ENCODE data around the gene PRKAG1. TPM values are rescaled to one million over a fixed set of nuclear protein-coding genes. Genes with fewer than 3 reads are reported as not detected.

PRKAG1 gene
- total RNA-seq, 2 donors from 2014 or later = 47.1 to 62.7 TPM

- Mint-ChIP-seq H3K27ac (no peak overlapping the region), H3K9me3 (no peaks in the 10 kb centered on the region), H3K4me1 (peaks cover 17% of the 10 kb centered on the region), H3K4me3 (no peak overlapping the region), H3K27me3 (peaks cover 15% of the 10 kb centered on the region), H3K36me3 (ENCODE audit: low read depth) (no peaks in the 10 kb centered on the region)
- no peak for ATAC-seq (replicated peaks)
Measured at GRCh38 chr12:48968467-48968866, 50.1 kb downstream of the PRKAG1 start.

- Mint-ChIP-seq H3K27ac (no peak overlapping the region), H3K4me1 (peaks cover 17% of the 10 kb centered on the region), H3K9me3 (no peaks in the 10 kb centered on the region), H3K27me3 (peaks cover 14% of the 10 kb centered on the region), H3K4me3 (no peak overlapping the region), H3K36me3 (ENCODE audit: low read depth) (no peaks in the 10 kb centered on the region)
- ATAC-seq (replicated peaks) = no peak
Measured at GRCh38 chr12:48967991-48968390, 50.6 kb downstream of the PRKAG1 start.

- H3K27me3 Mint-ChIP-seq = peaks cover 8% of the 10 kb centered on the region
- ATAC-seq (replicated peaks) = no peak
- no peak overlapping the region for H3K4me3 Mint-ChIP-seq
- no peaks in the 10 kb centered on the region for H3K9me3 Mint-ChIP-seq
- peaks cover 8% of the 10 kb centered on the region for H3K4me1 Mint-ChIP-seq
- no peak overlapping the region for H3K27ac Mint-ChIP-seq
- H3K36me3 Mint-ChIP-seq (ENCODE audit: low read depth) = no peaks in the 10 kb centered on the region
Measured at GRCh38 chr12:48966177-48966895, 52.2 kb downstream of the PRKAG1 start.

GRCh38 chr12:48965298-48965838 lies 53.2 kb downstream of the PRKAG1 start:
- H3K36me3 Mint-ChIP-seq (ENCODE audit: low read depth) = no peaks in the 10 kb centered on the region
- H3K27ac Mint-ChIP-seq = no peak overlapping the region
- H3K9me3 Mint-ChIP-seq = no peaks in the 10 kb centered on the region
- H3K27me3 Mint-ChIP-seq = peaks cover 4% of the 10 kb centered on the region
- no peaks in the 10 kb centered on the region for H3K4me1 Mint-ChIP-seq
- no peak overlapping the region for H3K4me3 Mint-ChIP-seq
- peak; percentile 65 for ATAC-seq (replicated peaks)

GRCh38 chr12:48961801-48962200 lies 56.8 kb downstream of the PRKAG1 start:
- peaks cover 10% of the 10 kb centered on the region for H3K4me1 Mint-ChIP-seq
- H3K4me3 Mint-ChIP-seq = no peak overlapping the region
- H3K36me3 Mint-ChIP-seq (ENCODE audit: low read depth) = peaks cover 7% of the 10 kb centered on the region
- no peaks in the 10 kb centered on the region for H3K9me3 Mint-ChIP-seq
- H3K27me3 Mint-ChIP-seq = peaks cover 4% of the 10 kb centered on the region
- no peak for ATAC-seq (replicated peaks)
- no peak overlapping the region for H3K27ac Mint-ChIP-seq

GRCh38 chr12:48961331-48961730 lies 57.2 kb downstream of the PRKAG1 start:
- Mint-ChIP-seq H3K27me3 (peaks cover 4% of the 10 kb centered on the region), H3K4me1 (peaks cover 15% of the 10 kb centered on the region), H3K9me3 (no peaks in the 10 kb centered on the region), H3K4me3 (no peak overlapping the region), H3K36me3 (ENCODE audit: low read depth) (peaks cover 12% of the 10 kb centered on the region), H3K27ac (no peak overlapping the region)
- no peak for ATAC-seq (replicated peaks)

- H3K27me3 Mint-ChIP-seq = peaks cover 4% of the 10 kb centered on the region
Measured at GRCh38 chr12:48960834-48961233, 57.7 kb downstream of the PRKAG1 start.

GRCh38 chr12:48958049-48958388 lies 60.6 kb downstream of the PRKAG1 start:
- peaks cover 34% of the 10 kb centered on the region for H3K4me1 Mint-ChIP-seq
- ATAC-seq (replicated peaks) = no peak
- H3K36me3 Mint-ChIP-seq (ENCODE audit: low read depth) = peaks cover 39% of the 10 kb centered on the region
- H3K27me3 Mint-ChIP-seq = peaks cover 4% of the 10 kb centered on the region
- H3K4me3 Mint-ChIP-seq = peak overlapping the region; percentile 93
- H3K9me3 Mint-ChIP-seq = no peaks in the 10 kb centered on the region
- no peak overlapping the region for H3K27ac Mint-ChIP-seq

More at GRCh38 chr12:48960834-48961233, 57.7 kb downstream of the PRKAG1 start:
- Mint-ChIP-seq H3K36me3 (ENCODE audit: low read depth) (peaks cover 17% of the 10 kb centered on the region), H3K9me3 (no peaks in the 10 kb centered on the region), H3K27ac (no peak overlapping the region), H3K4me1 (peaks cover 20% of the 10 kb centered on the region), H3K4me3 (no peak overlapping the region)
- ATAC-seq (replicated peaks) = no peak

- peak within 1 kb of the TSS; percentile 94 for H3K27ac Mint-ChIP-seq
Measured at GRCh38 chr12:48957141-48958048, 61.2 kb downstream of the PRKAG1 start, which contains the start of gene ARF3. Gene ARF3 (minus strand): TSS chr12:48957487. CDS start chr12:48941095, 16,392 bp downstream.

GRCh38 chr12:48956279-48957140 lies 62.1 kb downstream of the PRKAG1 start:
- no peaks in the 10 kb centered on the region for H3K9me3 Mint-ChIP-seq
- peaks cover 52% of the 10 kb centered on the region for H3K36me3 Mint-ChIP-seq (ENCODE audit: low read depth)
- H3K27me3 Mint-ChIP-seq = peaks cover 4% of the 10 kb centered on the region
- H3K27ac Mint-ChIP-seq = peak overlapping the region; percentile 94
- H3K4me1 Mint-ChIP-seq = peaks cover 41% of the 10 kb centered on the region
- peak overlapping the region; percentile 93 for H3K4me3 Mint-ChIP-seq
- peak; percentile 30 for ATAC-seq (replicated peaks)

More at GRCh38 chr12:48957141-48958048, 61.2 kb downstream of the PRKAG1 start, which contains the start of gene ARF3:
- Mint-ChIP-seq H3K4me3 (peak within 1 kb of the TSS; percentile 93), H3K36me3 (ENCODE audit: low read depth) (peaks cover 45% of the 10 kb centered on the region), H3K27me3 (peaks cover 4% of the 10 kb centered on the region), H3K9me3 (no peaks in the 10 kb centered on the region), H3K4me1 (peaks cover 37% of the 10 kb centered on the region)
- ATAC-seq (replicated peaks) = peak; percentile 97

GRCh38 chr12:48954841-48955501 lies 63.6 kb downstream of the PRKAG1 start:
- no peaks in the 10 kb centered on the region for H3K9me3 Mint-ChIP-seq
- H3K4me1 Mint-ChIP-seq = peaks cover 41% of the 10 kb centered on the region
- H3K27me3 Mint-ChIP-seq = no peaks in the 10 kb centered on the region
- H3K4me3 Mint-ChIP-seq = peak overlapping the region; percentile 93
- no peak overlapping the region for H3K27ac Mint-ChIP-seq
- H3K36me3 Mint-ChIP-seq (ENCODE audit: low read depth) = peaks cover 60% of the 10 kb centered on the region
- no peak for ATAC-seq (replicated peaks)

GRCh38 chr12:48954061-48954460 lies 64.5 kb downstream of the PRKAG1 start:
- H3K9me3 Mint-ChIP-seq = no peaks in the 10 kb centered on the region
- no peak overlapping the region for H3K27ac Mint-ChIP-seq
- H3K36me3 Mint-ChIP-seq (ENCODE audit: low read depth) = peaks cover 61% of the 10 kb centered on the region
- no peak overlapping the region for H3K4me3 Mint-ChIP-seq
- H3K27me3 Mint-ChIP-seq = no peaks in the 10 kb centered on the region
- ATAC-seq (replicated peaks) = no peak
- H3K4me1 Mint-ChIP-seq = peaks cover 41% of the 10 kb centered on the region

GRCh38 chr12:48952691-48953090 lies 65.9 kb downstream of the PRKAG1 start:
- Mint-ChIP-seq H3K27me3 (no peaks in the 10 kb centered on the region), H3K4me3 (no peak overlapping the region), H3K4me1 (peaks cover 44% of the 10 kb centered on the region), H3K9me3 (no peaks in the 10 kb centered on the region), H3K27ac (no peak overlapping the region), H3K36me3 (ENCODE audit: low read depth) (peaks cover 70% of the 10 kb centered on the region)
- no peak for ATAC-seq (replicated peaks)

Measured in activated T-helper 17 cell treated with anti-CD3 and anti-CD28 coated beads, Interleukin-2, amount 50 U/mL, for 72 hours (primary cell).